H9 (cell line): ENCODE data around the gene ST6GALNAC6. TPM values are rescaled to one million over a fixed set of nuclear protein-coding genes. Genes with fewer than 3 reads are reported as not detected.

Experiments used
- DNase-seq: peaks from one replicate; pipeline ENCODE4 v3.0.0-alpha.2; 2017
- H2AFZ ChIP-seq: one replicate; pipeline ENCODE4 v1.6.1; 2013; ENCODE audit warnings: mild to moderate bottlenecking, low read length, control low read depth, moderate library complexity
- H2AK5ac ChIP-seq: 2 replicates; pipeline ENCODE4 v1.6.1; 2013; ENCODE audit warnings: low read length, control low read depth, mixed read lengths; ENCODE audit not compliant: insufficient read length
- H2BK120ac ChIP-seq: one replicate; pipeline ENCODE4 v1.6.1; 2013; ENCODE audit warnings: low read depth, mild to moderate bottlenecking, low read length, control low read depth, inconsistent platforms; ENCODE audit not compliant: poor library complexity, severe bottlenecking
- H2BK12ac ChIP-seq: 2 replicates; pipeline ENCODE4 v1.6.1; 2013; ENCODE audit warnings: low read length, control low read depth, mixed read lengths, low read depth; ENCODE audit not compliant: insufficient read length
- H2BK15ac ChIP-seq: 2 replicates; pipeline ENCODE4 v1.6.1; 2013; ENCODE audit warnings: low read depth, low read length, control low read depth
- H2BK20ac ChIP-seq: one replicate; pipeline ENCODE4 v1.6.1; 2013; ENCODE audit warnings: low read depth, mild to moderate bottlenecking, low read length, control low read depth, inconsistent platforms; ENCODE audit not compliant: poor library complexity, severe bottlenecking
- H2BK5ac ChIP-seq: 2 replicates; pipeline ENCODE4 v1.6.1; 2013; ENCODE audit warnings: low read length, control low read depth, mixed read lengths; ENCODE audit not compliant: insufficient read length
- H3K14ac ChIP-seq: 2 replicates; pipeline ENCODE4 v1.6.1; 2013; ENCODE audit warnings: low read length, control low read depth; ENCODE audit not compliant: insufficient read depth
- H3K18ac ChIP-seq: 2 replicates; pipeline ENCODE4 v1.6.1; 2013; ENCODE audit warnings: low read depth, mild to moderate bottlenecking, mixed read lengths, low read length, control low read depth; ENCODE audit not compliant: insufficient read length
- H3K23ac ChIP-seq: 2 replicates; pipeline ENCODE4 v1.6.1; 2013; ENCODE audit warnings: low read length, control low read depth, mixed read lengths, low read depth; ENCODE audit not compliant: insufficient read length
- H3K23me2 ChIP-seq: 2 replicates; pipeline ENCODE4 v1.6.1; 2013; ENCODE audit warnings: low read depth, mild to moderate bottlenecking, mixed read lengths, low read length, control low read depth; ENCODE audit not compliant: insufficient read length, poor library complexity, severe bottlenecking
- H3K27ac ChIP-seq: 2 replicates; pipeline ENCODE4 v1.5.1; 2013; ENCODE audit warnings: low read length, control low read depth, mixed read lengths, low read depth; ENCODE audit not compliant: insufficient read length
- H3K27me3 ChIP-seq: 2 replicates; pipeline ENCODE4 v1.6.1; 2013; ENCODE audit warnings: low read length, control low read depth, inconsistent platforms; ENCODE audit not compliant: insufficient read depth
- H3K4ac ChIP-seq: 2 replicates; pipeline ENCODE4 v1.6.1; 2013; ENCODE audit warnings: low read depth, mild to moderate bottlenecking, control low read depth, inconsistent platforms, low read length, moderate library complexity
- H3K4me1 ChIP-seq: 2 replicates; pipeline ENCODE4 v1.6.1; 2013; ENCODE audit warnings: low read length, control low read depth, inconsistent platforms; ENCODE audit not compliant: insufficient read depth
- H3K4me2 ChIP-seq: 2 replicates; pipeline ENCODE4 v1.6.1; 2013; ENCODE audit warnings: low read length, control low read depth, mixed read lengths; ENCODE audit not compliant: insufficient read length, insufficient read depth
- H3K56ac ChIP-seq: 2 replicates; pipeline ENCODE4 v1.6.1; 2013; ENCODE audit warnings: low read depth, mild to moderate bottlenecking, mixed read lengths, low read length, control low read depth; ENCODE audit not compliant: insufficient read length
- H3K79me1 ChIP-seq: 2 replicates; pipeline ENCODE4 v1.6.1; 2013; ENCODE audit warnings: low read depth, mild to moderate bottlenecking, moderate library complexity, low read length, control low read depth, inconsistent platforms; ENCODE audit not compliant: insufficient read depth, poor library complexity, severe bottlenecking
- H3K79me2 ChIP-seq: 2 replicates; pipeline ENCODE4 v1.6.1; 2013; ENCODE audit warnings: low read length, control low read depth, inconsistent platforms; ENCODE audit not compliant: insufficient read depth
- H3K9ac ChIP-seq: 2 replicates; pipeline ENCODE4 v1.6.1; 2013; ENCODE audit warnings: low read length, control low read depth, mixed read lengths; ENCODE audit not compliant: insufficient read length; ENCODE audit errors: extremely low read depth
- H3K9me3 ChIP-seq: one replicate; pipeline ENCODE4 v1.6.1; 2013; ENCODE audit warnings: low read depth, low read length, inconsistent platforms; ENCODE audit not compliant: control insufficient read depth
- H3T11ph ChIP-seq: one replicate; pipeline ENCODE4 v1.6.1; 2013; ENCODE audit warnings: mild to moderate bottlenecking, low read length, control low read depth, inconsistent platforms
- H4K20me1 ChIP-seq: one replicate; pipeline ENCODE4 v1.6.1; 2013; ENCODE audit not compliant: control insufficient read depth, insufficient read length, insufficient read depth
- H4K5ac ChIP-seq: 2 replicates; pipeline ENCODE4 v1.6.1; 2013; ENCODE audit warnings: low read depth, mild to moderate bottlenecking, mixed read lengths, low read length, control low read depth; ENCODE audit not compliant: insufficient read length
- H4K8ac ChIP-seq: replicated peaks from 2 replicates; pipeline ENCODE4 v1.6.1; 2013; ENCODE audit warnings: low read length, control low read depth, mixed read lengths, low read depth; ENCODE audit not compliant: insufficient read length
- H4K91ac ChIP-seq: 2 replicates; pipeline ENCODE4 v1.6.1; 2013; ENCODE audit warnings: low read depth, mild to moderate bottlenecking, moderate library complexity, mixed read lengths, low read length, control low read depth; ENCODE audit not compliant: insufficient read length
- H3K27ac Mint-ChIP-seq, 3 experiments: 2 replicates in 2 of 3; 3 replicates in 1 of 3; pipeline ENCODE4 v1.8.0; 2020 to 2021; ENCODE audit warnings: mixed read lengths in 3 of 3, mild to moderate bottlenecking in 1 of 3, moderate library complexity in 1 of 3
- H3K27me3 Mint-ChIP-seq: 2 replicates; pipeline ENCODE4 v1.8.0; 2021; ENCODE audit warnings: low read depth, mild to moderate bottlenecking, moderate library complexity, mixed read lengths
- H3K36me3 Mint-ChIP-seq, 3 experiments: 2 replicates in 2 of 3; 3 replicates in 1 of 3; pipeline ENCODE4 v1.8.0; 2020 to 2021; ENCODE audit warnings: low read depth in 3 of 3, mixed read lengths in 3 of 3; ENCODE audit not compliant: insufficient read depth in 1 of 3
- H3K4me1 Mint-ChIP-seq, 2 experiments: 2 replicates each; pipeline ENCODE4 v1.8.0; 2020; ENCODE audit warnings: mixed read lengths in 2 of 2
- H3K4me3 Mint-ChIP-seq, 2 experiments: 2 replicates in 1 of 2; 3 replicates in 1 of 2; pipeline ENCODE4 v1.8.0; 2020 to 2021; ENCODE audit warnings: mild to moderate bottlenecking in 2 of 2, mixed read lengths in 2 of 2, moderate library complexity in 1 of 2
- H3K9me3 Mint-ChIP-seq, 2 experiments: 2 replicates in 1 of 2; 3 replicates in 1 of 2; pipeline ENCODE4 v1.8.0; 2020; ENCODE audit warnings: mild to moderate bottlenecking in 2 of 2, mixed read lengths in 2 of 2, moderate library complexity in 1 of 2
- WGBS: extraction: QIAGEN DNeasy Blood & Tissue Kit; methylation state at CpG from one replicate; pipeline ENCODE4 v1.1.7; 2013; ENCODE audit warnings: missing lambda C conversion rate, low lambda C conversion rate, mixed read lengths; ENCODE audit not compliant: insufficient read length; ENCODE audit errors: extremely low coverage; 5-methylcytosine and 5-hydroxymethylcytosine counted together
- total RNA-seq: library from RNA; stranded (reverse); gene quantifications from 2 replicates; pipeline ENCODE4 v1.2.1, GENCODE V29; 2021
- TF ChIP-seq, protein P1 (sequence below): fragments of 200-600 bp; sonication (generic); conservative IDR thresholded peaks from 3 replicates; pipeline ENCODE4 v1.8.0; 2021; ENCODE audit warnings: antibody characterized with exemption, mild to moderate bottlenecking

The ST6GALNAC6 gene
- total RNA-seq, 1 experiment from 2014 or later = 29.8 TPM

DNA sequence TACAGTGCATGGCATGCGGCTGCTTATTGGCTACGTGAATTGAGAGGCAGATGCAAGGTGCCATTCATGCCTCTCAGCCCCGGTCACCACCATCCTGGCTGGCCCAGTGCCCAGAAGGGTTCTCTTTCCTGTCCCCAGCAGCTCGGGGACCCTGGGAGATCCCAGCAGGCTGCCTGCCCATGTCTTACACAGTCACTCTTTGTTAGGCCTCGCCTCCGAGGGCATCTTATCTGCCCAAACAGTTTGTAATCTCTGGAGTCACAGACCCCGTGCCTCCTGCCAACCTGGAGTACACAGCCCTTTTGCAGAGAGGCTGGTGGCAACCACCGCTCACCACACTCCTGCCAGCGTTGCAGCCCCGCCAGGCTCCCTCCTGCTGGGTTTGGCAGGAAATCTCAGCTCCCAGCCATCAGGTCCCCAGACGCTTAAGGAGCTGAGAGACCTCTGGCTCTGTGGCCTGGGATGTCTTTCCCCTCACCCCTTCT lies 14.9 kb downstream of the ST6GALNAC6 start:
- Histone ChIP-seq H2BK12ac (no peak overlapping the region), H3K23me2 (no peaks in the 10 kb centered on the region), H3K4ac (no peak overlapping the region), H3K18ac (no peak overlapping the region), H3K9me3 (no peaks in the 10 kb centered on the region), H3K27ac (no peak overlapping the region), H3K56ac (no peak overlapping the region), H3K14ac (no peak overlapping the region), H2AK5ac (no peak overlapping the region), H2BK5ac (no peak overlapping the region), H4K20me1 (no peaks in the 10 kb centered on the region), H4K8ac (no peak overlapping the region), H2BK120ac (no peak overlapping the region), H4K91ac (no peak overlapping the region), H3K79me2 (no peaks in the 10 kb centered on the region), H3K79me1 (no peaks in the 10 kb centered on the region), H2AFZ (no peak overlapping the region), H3K23ac (no peak overlapping the region), H4K5ac (no peak overlapping the region), H3T11ph (no peak overlapping the region), H3K4me2 (no peak overlapping the region), H3K4me1 (no peaks in the 10 kb centered on the region), H2BK20ac (no peak overlapping the region), H2BK15ac (no peak overlapping the region), H3K27me3 (no peaks in the 10 kb centered on the region), H3K9ac (no peak overlapping the region)
- Mint-ChIP-seq H3K27me3 (no peaks in the 10 kb centered on the region; the same call in none of the 2 replicates), H3K4me1 (peaks cover 6 to 20% of the 10 kb centered on the region in 2 experiments; a peak in 3 of 4 replicates), H3K36me3 (peaks cover 2 to 26% (median 26%) of the 10 kb centered on the region in 3 experiments; a peak in 5 of 7 replicates), H3K4me3 (no peak overlapping the region; a peak in 1 of 5 replicates), H3K27ac (peak overlapping the region in 2 of 3 experiments; percentile 40 to 76; a peak in 3 of 7 replicates), H3K9me3 (no peaks in the 10 kb centered on the region)
- TF ChIP-seq, protein P1, sequence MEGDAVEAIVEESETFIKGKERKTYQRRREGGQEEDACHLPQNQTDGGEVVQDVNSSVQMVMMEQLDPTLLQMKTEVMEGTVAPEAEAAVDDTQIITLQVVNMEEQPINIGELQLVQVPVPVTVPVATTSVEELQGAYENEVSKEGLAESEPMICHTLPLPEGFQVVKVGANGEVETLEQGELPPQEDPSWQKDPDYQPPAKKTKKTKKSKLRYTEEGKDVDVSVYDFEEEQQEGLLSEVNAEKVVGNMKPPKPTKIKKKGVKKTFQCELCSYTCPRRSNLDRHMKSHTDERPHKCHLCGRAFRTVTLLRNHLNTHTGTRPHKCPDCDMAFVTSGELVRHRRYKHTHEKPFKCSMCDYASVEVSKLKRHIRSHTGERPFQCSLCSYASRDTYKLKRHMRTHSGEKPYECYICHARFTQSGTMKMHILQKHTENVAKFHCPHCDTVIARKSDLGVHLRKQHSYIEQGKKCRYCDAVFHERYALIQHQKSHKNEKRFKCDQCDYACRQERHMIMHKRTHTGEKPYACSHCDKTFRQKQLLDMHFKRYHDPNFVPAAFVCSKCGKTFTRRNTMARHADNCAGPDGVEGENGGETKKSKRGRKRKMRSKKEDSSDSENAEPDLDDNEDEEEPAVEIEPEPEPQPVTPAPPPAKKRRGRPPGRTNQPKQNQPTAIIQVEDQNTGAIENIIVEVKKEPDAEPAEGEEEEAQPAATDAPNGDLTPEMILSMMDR = no peak
- DNase-seq = no peak
- no CpG with 5 or more reads among the region's 11 CpGs for WGBS
